Measurements from ENCODE around the gene RBP7. TPM values are rescaled to one million over a fixed set of nuclear protein-coding genes. Genes with fewer than 3 reads are reported as not detected.

Gene RBP7
- total RNA-seq, 4 donors from 2014 or later: 13.0 to 34.0 (median 21.1) TPM

DNA sequence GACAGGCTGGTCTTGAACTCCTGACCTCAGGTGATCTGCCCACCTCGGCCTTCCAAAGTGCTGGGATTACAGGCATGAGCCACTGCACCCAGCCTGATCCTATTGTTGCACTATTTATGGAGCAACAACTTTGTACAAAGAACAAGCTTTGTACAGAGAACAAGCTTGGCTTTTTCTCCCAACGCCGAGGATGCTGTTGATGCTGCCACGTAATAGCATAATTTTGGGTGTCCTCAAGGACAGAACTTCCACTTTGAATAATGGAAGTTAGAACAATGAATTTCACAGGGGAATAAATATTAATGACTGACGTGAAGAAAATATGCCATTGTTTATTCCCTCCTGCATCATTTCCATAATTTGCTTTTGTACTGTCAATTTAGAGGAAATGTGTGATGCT lies 12.8 kb upstream of the RBP7 start:
- 87% methylated on average over 5 of the region's 5 CpGs for WGBS
- no peaks in the 10 kb centered on the region for H3K27me3 ChIP-seq
- H3K36me3 ChIP-seq: peaks cover 37% of the 10 kb centered on the region
- no peaks in the 10 kb centered on the region for H3K4me1 ChIP-seq
- H3K27ac ChIP-seq: no peak overlapping the region
- H3K9me3 ChIP-seq: no peaks in the 10 kb centered on the region
- DNase-seq (ENCODE audit: low spot score in 2 of 2): no peak
- H3K4me3 ChIP-seq: no peak overlapping the region
- TF ChIP-seq, protein P1, sequence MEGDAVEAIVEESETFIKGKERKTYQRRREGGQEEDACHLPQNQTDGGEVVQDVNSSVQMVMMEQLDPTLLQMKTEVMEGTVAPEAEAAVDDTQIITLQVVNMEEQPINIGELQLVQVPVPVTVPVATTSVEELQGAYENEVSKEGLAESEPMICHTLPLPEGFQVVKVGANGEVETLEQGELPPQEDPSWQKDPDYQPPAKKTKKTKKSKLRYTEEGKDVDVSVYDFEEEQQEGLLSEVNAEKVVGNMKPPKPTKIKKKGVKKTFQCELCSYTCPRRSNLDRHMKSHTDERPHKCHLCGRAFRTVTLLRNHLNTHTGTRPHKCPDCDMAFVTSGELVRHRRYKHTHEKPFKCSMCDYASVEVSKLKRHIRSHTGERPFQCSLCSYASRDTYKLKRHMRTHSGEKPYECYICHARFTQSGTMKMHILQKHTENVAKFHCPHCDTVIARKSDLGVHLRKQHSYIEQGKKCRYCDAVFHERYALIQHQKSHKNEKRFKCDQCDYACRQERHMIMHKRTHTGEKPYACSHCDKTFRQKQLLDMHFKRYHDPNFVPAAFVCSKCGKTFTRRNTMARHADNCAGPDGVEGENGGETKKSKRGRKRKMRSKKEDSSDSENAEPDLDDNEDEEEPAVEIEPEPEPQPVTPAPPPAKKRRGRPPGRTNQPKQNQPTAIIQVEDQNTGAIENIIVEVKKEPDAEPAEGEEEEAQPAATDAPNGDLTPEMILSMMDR (IDR thresholded peaks at IDR 0.05): no peak
- TF ChIP-seq POLR2A (IDR thresholded peaks at IDR 0.05) (no peak), POLR2AphosphoS5 (IDR thresholded peaks at IDR 0.05) (no peak), EP300 (IDR thresholded peaks at IDR 0.05) (no peak)

DNA sequence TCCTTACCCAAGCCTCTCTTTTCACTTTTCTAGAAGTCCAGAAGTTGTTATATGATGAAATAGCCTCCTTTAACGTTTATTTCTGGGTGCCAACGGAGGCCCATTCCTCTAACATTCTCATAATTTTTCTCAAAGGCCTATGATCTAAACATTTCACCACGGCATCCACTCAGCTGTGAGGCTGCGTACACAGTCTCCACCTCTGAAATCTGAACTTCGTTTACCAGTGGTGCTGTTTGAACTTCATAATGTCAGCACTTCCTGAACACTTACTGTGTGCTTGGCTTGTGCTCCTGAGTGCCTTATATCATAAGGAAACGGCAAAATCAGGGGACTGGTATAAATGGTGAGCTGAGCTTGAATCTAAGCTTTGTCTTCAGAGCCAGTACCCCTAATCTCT lies 12.0 kb upstream of the RBP7 start:
- Histone ChIP-seq H3K27ac (no peak overlapping the region), H3K9me3 (no peaks in the 10 kb centered on the region), H3K4me1 (no peaks in the 10 kb centered on the region), H3K36me3 (peaks cover 37% of the 10 kb centered on the region), H3K27me3 (no peaks in the 10 kb centered on the region), H3K4me3 (no peak overlapping the region)
- no peak for DNase-seq (ENCODE audit: low spot score in 2 of 2)
- 62% methylated on average over 6 of the region's 6 CpGs for WGBS
- TF ChIP-seq, protein P1 (IDR thresholded peaks at IDR 0.05): no peak
- no peak for TF ChIP-seq POLR2A (IDR thresholded peaks at IDR 0.05)
- TF ChIP-seq EP300 (IDR thresholded peaks at IDR 0.05): no peak
- no peak for TF ChIP-seq POLR2AphosphoS5 (IDR thresholded peaks at IDR 0.05)

DNA sequence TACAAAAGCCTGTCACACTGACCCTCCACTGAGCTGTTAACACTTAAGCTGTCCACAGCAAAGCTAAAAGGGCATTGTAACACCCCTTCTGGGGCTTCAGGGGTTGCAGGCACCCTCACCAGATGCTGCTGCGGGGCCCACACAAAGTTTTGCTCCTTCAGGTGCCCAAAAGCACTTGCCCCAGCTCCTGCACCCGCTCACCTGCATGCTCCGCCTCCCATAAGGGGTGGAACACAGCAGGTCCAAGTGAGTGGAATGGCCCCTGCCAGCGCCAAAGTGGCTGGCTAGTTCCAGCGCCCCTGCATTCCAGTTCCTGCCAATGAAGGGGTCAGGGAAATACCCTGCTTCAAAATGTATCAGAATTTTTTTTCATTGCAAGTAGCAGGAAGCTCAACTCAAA lies 7.3 kb upstream of the RBP7 start:
- Histone ChIP-seq H3K4me3 (no peak overlapping the region), H3K4me1 (no peaks in the 10 kb centered on the region), H3K27ac (no peak overlapping the region), H3K27me3 (no peaks in the 10 kb centered on the region), H3K9me3 (no peaks in the 10 kb centered on the region), H3K36me3 (no peaks in the 10 kb centered on the region)
- DNase-seq (ENCODE audit: low spot score in 2 of 2): no peak
- TF ChIP-seq, protein P1 (IDR thresholded peaks at IDR 0.05): no peak
- TF ChIP-seq POLR2A (IDR thresholded peaks at IDR 0.05) (no peak), EP300 (IDR thresholded peaks at IDR 0.05) (no peak), POLR2AphosphoS5 (IDR thresholded peaks at IDR 0.05) (no peak)
- WGBS: 92% methylated on average over 5 of the region's 5 CpGs

DNA sequence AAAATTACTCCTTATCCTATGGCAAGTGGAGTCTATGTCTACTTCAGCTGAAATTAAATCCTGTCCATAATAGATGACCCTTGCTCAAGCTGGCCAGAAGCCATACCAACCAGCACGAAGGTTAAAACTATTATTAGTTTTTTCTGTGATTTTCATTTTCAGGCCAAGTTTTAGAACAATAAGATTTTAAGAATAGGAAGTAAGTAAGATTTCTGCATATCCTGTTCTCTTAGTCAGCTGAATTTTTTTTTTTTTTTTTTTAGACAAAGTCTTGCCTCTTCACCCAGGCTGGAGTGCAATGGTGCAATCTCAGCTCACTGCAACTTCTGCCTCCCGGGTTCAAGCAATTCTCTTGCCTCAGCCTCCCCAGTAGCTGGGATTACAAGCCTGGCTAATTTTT lies 6.1 kb upstream of the RBP7 start:
- Histone ChIP-seq H3K4me3 (no peak overlapping the region), H3K4me1 (no peaks in the 10 kb centered on the region), H3K27me3 (no peaks in the 10 kb centered on the region), H3K36me3 (no peaks in the 10 kb centered on the region), H3K27ac (no peak overlapping the region), H3K9me3 (no peaks in the 10 kb centered on the region)
- DNase-seq (ENCODE audit: low spot score in 2 of 2): no peak
- TF ChIP-seq EP300 (IDR thresholded peaks at IDR 0.05): no peak
- WGBS: 46% methylated on average over 2 of the region's 2 CpGs

DNA sequence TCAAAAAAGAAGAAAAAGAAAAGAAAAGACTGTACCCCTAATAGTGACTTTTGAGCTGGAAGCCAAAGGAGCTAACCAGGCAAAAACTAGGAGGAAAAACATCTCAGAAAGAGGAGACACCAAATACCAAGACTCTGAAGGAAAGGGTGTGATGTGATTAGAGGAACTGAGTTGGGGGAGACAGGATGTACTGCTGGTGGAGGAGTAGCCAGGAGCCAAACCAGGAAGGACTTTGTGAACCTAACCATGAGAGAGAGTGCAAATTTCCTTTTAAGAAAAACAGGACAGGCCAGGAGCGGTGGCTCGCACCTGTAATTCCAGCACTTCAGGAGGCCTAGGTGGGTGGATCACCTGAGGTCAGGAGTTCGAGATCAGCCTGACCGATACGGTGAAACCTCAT lies 4.1 kb upstream of the RBP7 start:
- no peak overlapping the region for H3K4me3 ChIP-seq
- no peak overlapping the region for H3K27ac ChIP-seq
- WGBS: 77% methylated on average over 5 of the region's 5 CpGs
- H3K27me3 ChIP-seq: peaks cover 13% of the 10 kb centered on the region
- no peaks in the 10 kb centered on the region for H3K9me3 ChIP-seq
- H3K36me3 ChIP-seq: no peaks in the 10 kb centered on the region
- TF ChIP-seq POLR2AphosphoS5 (IDR thresholded peaks at IDR 0.05): no peak
- TF ChIP-seq POLR2A (IDR thresholded peaks at IDR 0.05): no peak
- no peak for TF ChIP-seq EP300 (IDR thresholded peaks at IDR 0.05)
- TF ChIP-seq, protein P1 (IDR thresholded peaks at IDR 0.05): no peak
- H3K4me1 ChIP-seq: peaks cover 13% of the 10 kb centered on the region
- DNase-seq (ENCODE audit: low spot score in 2 of 2): no peak

DNA sequence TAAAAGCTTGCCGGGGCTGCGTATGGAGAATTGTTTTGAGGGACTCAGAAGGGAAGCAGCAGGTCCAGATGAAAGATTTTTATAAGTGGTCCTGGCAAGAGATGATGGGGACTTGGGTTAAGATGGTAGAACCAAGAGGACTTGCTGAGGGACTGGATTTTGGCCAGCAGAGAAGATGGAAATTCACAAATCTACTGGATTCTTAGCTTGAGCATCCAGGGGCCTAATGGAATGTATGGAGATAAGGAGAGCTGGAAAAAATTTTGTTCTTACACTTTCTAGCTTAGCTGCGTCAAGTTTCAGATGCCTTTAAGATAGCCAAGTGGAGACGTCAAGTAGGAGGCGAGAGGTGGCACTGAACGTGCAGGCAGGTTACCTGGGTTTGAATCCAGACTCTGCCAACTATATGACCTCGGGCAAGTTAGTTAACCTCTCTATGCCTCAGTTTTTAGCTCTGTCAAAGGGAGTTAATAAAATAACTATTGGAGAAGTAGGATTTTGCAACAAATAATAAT lies 3.4 kb upstream of the RBP7 start:
- Histone ChIP-seq H3K27me3 (peaks cover 19% of the 10 kb centered on the region), H3K36me3 (no peaks in the 10 kb centered on the region), H3K4me3 (no peak overlapping the region), H3K27ac (no peak overlapping the region), H3K9me3 (no peaks in the 10 kb centered on the region), H3K4me1 (peaks cover 15% of the 10 kb centered on the region)
- TF ChIP-seq EP300 (IDR thresholded peaks at IDR 0.05): no peak
- TF ChIP-seq POLR2A (IDR thresholded peaks at IDR 0.05): no peak
- TF ChIP-seq, protein P1 (IDR thresholded peaks at IDR 0.05): no peak
- no peak for TF ChIP-seq POLR2AphosphoS5 (IDR thresholded peaks at IDR 0.05)
- WGBS: 75% methylated on average over 7 of the region's 7 CpGs
- no peak for DNase-seq (ENCODE audit: low spot score in 2 of 2)

Data from suprapubic skin (tissue), 4 donors.